HepG2 (cell line): Measurements from ENCODE around the gene GFRA1. TPM values are rescaled to one million over a fixed set of nuclear protein-coding genes. Genes with fewer than 3 reads are reported as not detected.
A peak's percentile ranks its signal among the peaks of the same experiment; 100 is the strongest.

Experiments used
- ATAC-seq: fragments of 200-7000 bp; cut with Tn5 transposase; 3 replicates; pipeline ENCODE4 v1.9.1; 2020; ENCODE audit warnings: mild to moderate bottlenecking, moderate library complexity
- BruUV-seq: library from RNA; stranded (reverse); fragments of 400-500 nt; replicated peaks from 2 replicates; lab custom pipeline; 2021; lab: Mats Ljungman, UMichigan
- CTCF ChIA-PET: fragments of 300-600 bp; formaldehyde crosslinking; extraction: SDS; loops from one replicate; lab custom pipeline; 2021; ENCODE audit warnings: low total read pairs, inconsistent platforms, low intra/inter-chr PET ratio; lab: Yijun Ruan, JAX
- POLR2A ChIA-PET: fragments of 350-600 bp; sonication (Branson Sonifier 250); formaldehyde crosslinking; loops from one replicate; lab custom pipeline; 2020; ENCODE audit warnings: antibody characterized with exemption, inconsistent platforms; lab: Yijun Ruan, JAX
- DNase-seq: peaks from one replicate; pipeline ENCODE4 v3.0.0-alpha.2; 2015; ENCODE audit warnings: low spot score
- FAIRE-seq: peaks from 3 replicates; lab custom pipeline; 2011; peaks lifted over from hg19 to GRCh38; lab: Jason Lieb, UNC
- H2AFZ ChIP-seq: one replicate; pipeline ENCODE4 v1.6.1; 2011; ENCODE audit warnings: low read length, inconsistent platforms
- H3K27ac ChIP-seq: fragments of 300-600 bp; 3 replicates; pipeline ENCODE4 v1.8.0; 2011; ENCODE audit warnings: mixed run types, mild to moderate bottlenecking, mixed read lengths, low read length, inconsistent platforms; ENCODE audit not compliant: insufficient read depth; ENCODE audit errors: extremely low read length
- H3K27me3 ChIP-seq, 2 experiments: fragments of 200-600 bp in 1 of 2; 2 replicates in 1 of 2; 3 replicates in 1 of 2; pipeline versions ENCODE4 v1.6.0 to v1.8.0; 2011; ENCODE audit warnings: low read length in 2 of 2, mild to moderate bottlenecking in 2 of 2, moderate library complexity in 2 of 2, inconsistent platforms in 1 of 2; ENCODE audit not compliant: insufficient read depth in 2 of 2, control insufficient read depth in 1 of 2
- H3K36me3 ChIP-seq, 2 experiments: fragments of 200-600 bp in 1 of 2; replicated peaks in 1 of 2; 2 replicates in 1 of 2; 3 replicates in 1 of 2; pipeline versions ENCODE4 v1.5.1 to v1.8.0; 2011; ENCODE audit warnings: low read length in 2 of 2, inconsistent platforms in 1 of 2; ENCODE audit not compliant: insufficient read depth in 2 of 2, control insufficient read depth in 1 of 2
- H3K4me1 ChIP-seq: 2 replicates; pipeline ENCODE4 v1.5.1; 2012; ENCODE audit warnings: low read length, inconsistent platforms; ENCODE audit not compliant: insufficient read depth
- H3K4me2 ChIP-seq: 2 replicates; pipeline ENCODE4 v1.6.0; 2011; ENCODE audit warnings: low read depth, low read length, inconsistent platforms
- H3K4me3 ChIP-seq, 3 experiments: fragments of 200-600 bp in 1 of 3; sonication (generic), shearing (Covaris generic) in 1 of 3; replicated peaks in 1 of 3; 2 replicates each; pipeline ENCODE4 v1.5.1; 2011 to 2016; ENCODE audit warnings: low read length in 3 of 3, inconsistent platforms in 2 of 3, low read depth in 2 of 3, mild to moderate bottlenecking in 2 of 3, control low read depth in 1 of 3, mixed read lengths in 1 of 3; ENCODE audit not compliant: insufficient read depth in 1 of 3
- H3K79me2 ChIP-seq: one replicate; pipeline ENCODE4 v1.6.1; 2011; ENCODE audit warnings: low read length, inconsistent platforms; ENCODE audit not compliant: insufficient read depth
- H3K9ac ChIP-seq: 2 replicates; pipeline ENCODE4 v1.6.0; 2011; ENCODE audit warnings: mild to moderate bottlenecking, low read depth, low read length, inconsistent platforms; ENCODE audit not compliant: insufficient read depth
- H3K9me3 ChIP-seq: 2 replicates; pipeline ENCODE4 v1.5.1; 2012; ENCODE audit warnings: mild to moderate bottlenecking, low read length
- H4K20me1 ChIP-seq: 2 replicates; pipeline ENCODE4 v1.6.0; 2011; ENCODE audit warnings: inconsistent platforms, mild to moderate bottlenecking, low read length, moderate library complexity; ENCODE audit not compliant: insufficient read depth
- AGO2 ChIP-seq: fragments of 200-400 bp; formaldehyde crosslinking; optimal IDR thresholded peaks from 2 replicates; pipeline ENCODE3; 2017; ENCODE audit warnings: mild to moderate bottlenecking, low read depth, low read length, moderate library complexity
- ARHGAP35 ChIP-seq: sonication (generic); formaldehyde crosslinking; IDR thresholded peaks from 2 replicates; pipeline ENCODE4 v1.9.0; 2022; ENCODE audit warnings: mild to moderate bottlenecking, inconsistent platforms, moderate library complexity, missing genetic modification reagents, borderline replicate concordance
- FOXK1 ChIP-seq: sonication (generic); formaldehyde crosslinking; IDR thresholded peaks from 2 replicates; pipeline ENCODE4 v1.4.0; 2020; ENCODE audit warnings: low read depth, missing genetic modification reagents, borderline replicate concordance
- MXI1 ChIP-seq: IDR thresholded peaks from 3 replicates; pipeline ENCODE4 v1.6.1; 2012; ENCODE audit warnings: low read depth, low read length, inconsistent platforms, borderline replicate concordance
- NBN ChIP-seq: fragments of 450-650 bp; conservative IDR thresholded peaks from 2 replicates; pipeline ENCODE4 v1.6.1; 2017
- NFE2L1 ChIP-seq: sonication (generic); formaldehyde crosslinking; IDR thresholded peaks from 2 replicates; pipeline ENCODE4 v1.4.0; 2020; ENCODE audit warnings: missing genetic modification reagents, mild to moderate bottlenecking, borderline replicate concordance
- SP140L ChIP-seq: sonication (generic); formaldehyde crosslinking; IDR thresholded peaks from 2 replicates; pipeline ENCODE4 v1.4.0; 2020; ENCODE audit warnings: missing genetic modification reagents, borderline replicate concordance
- SRSF4 ChIP-seq: fragments of 200-400 bp; formaldehyde crosslinking; IDR thresholded peaks from one replicate; pipeline ENCODE4 v1.6.1; 2018; ENCODE audit warnings: mild to moderate bottlenecking, low read depth, low read length, moderate library complexity; ENCODE audit not compliant: poor library complexity, severe bottlenecking
- ZNF326 ChIP-seq: sonication (generic); formaldehyde crosslinking; IDR thresholded peaks from 2 replicates; pipeline ENCODE4 v1.4.0; 2020; ENCODE audit warnings: missing genetic modification reagents, borderline replicate concordance
- ZNF747 ChIP-seq: sonication (generic); formaldehyde crosslinking; IDR thresholded peaks from 2 replicates; pipeline ENCODE4 v1.8.1; 2023; ENCODE audit warnings: missing genetic modification reagents, mild to moderate bottlenecking, borderline replicate concordance
- ZSCAN20 ChIP-seq: sonication (generic); formaldehyde crosslinking; IDR thresholded peaks from 2 replicates; pipeline ENCODE4 v1.4.0; 2020; ENCODE audit warnings: missing genetic modification reagents, mild to moderate bottlenecking, borderline replicate concordance
- ZSCAN21 ChIP-seq: sonication (generic); formaldehyde crosslinking; IDR thresholded peaks from 2 replicates; pipeline ENCODE4 v1.8.0; 2022; ENCODE audit warnings: mild to moderate bottlenecking, missing genetic modification reagents, moderate library complexity, borderline replicate concordance
- WGBS: methylation state at CpG from one replicate; pipeline ENCODE4 v1.1.6; 2017; ENCODE audit warnings: low lambda C conversion rate; 5-methylcytosine and 5-hydroxymethylcytosine counted together
- in situ Hi-C: cut with HindIII; loops from 2 replicates; pipeline ENCODE4 v1.10.0; 2017; ENCODE audit warnings: low pct_unique_long_range_greater_than_20kb; ENCODE audit not compliant: extremely low pct_ligation_motif_present
- intact Hi-C: fragments of 100-400 bp; cut with micrococcal nuclease; formaldehyde crosslinking; loops from one replicate; pipeline ENCODE4 v1.10.0; 2022; ENCODE audit not compliant: unreplicated experiment
- polyA plus RNA-seq, 8 experiments: library from polyadenylated mRNA; depleted of rRNA in 3 of 8; stranded (reverse) in 7 of 8; unstranded in 1 of 8; fragments of >200 nt; fragmentation: Illumina TruSeq in 4 of 8; extraction: Trizol in 4 of 8; gene quantifications; 2 replicates each; pipeline versions ENCODE4 v1.2.1 to v1.2.3, GENCODE V29; 2011 to 2016; ENCODE audit warnings: low read depth in 4 of 8, missing spikeins in 1 of 8, mixed read lengths in 1 of 8; ENCODE audit not compliant: insufficient read depth in 1 of 8
- total RNA-seq, 5 experiments: library from RNA; depleted of rRNA; stranded (reverse); fragments of >200 nt; fragmentation: Illumina TruSeq; extraction: Trizol; gene quantifications; 2 replicates each; pipeline ENCODE4 v1.2.3, GENCODE V29; 2016; ENCODE audit warnings: low read depth in 1 of 5
- TF ChIP-seq, protein P1 (sequence below): sonication (generic); formaldehyde crosslinking; IDR thresholded peaks from 2 replicates; pipeline ENCODE4 v1.9.0; 2021; ENCODE audit warnings: missing genetic modification reagents, borderline replicate concordance
- TF ChIP-seq, protein P2 (sequence below): sonication (generic); formaldehyde crosslinking; IDR thresholded peaks from 2 replicates; pipeline ENCODE4 v1.4.0; 2020; ENCODE audit warnings: missing genetic modification reagents
- TF ChIP-seq, protein P3 (sequence below): sonication (generic); formaldehyde crosslinking; IDR thresholded peaks from 2 replicates; pipeline ENCODE4 v1.4.0; 2020; ENCODE audit warnings: missing genetic modification reagents, borderline replicate concordance

Gene GFRA1
- total and polyA plus RNA-seq, 2 of the 13 experiments (the other 11 are each of a cell fraction or from before 2014, with no cell fraction given): not detected

DNA sequence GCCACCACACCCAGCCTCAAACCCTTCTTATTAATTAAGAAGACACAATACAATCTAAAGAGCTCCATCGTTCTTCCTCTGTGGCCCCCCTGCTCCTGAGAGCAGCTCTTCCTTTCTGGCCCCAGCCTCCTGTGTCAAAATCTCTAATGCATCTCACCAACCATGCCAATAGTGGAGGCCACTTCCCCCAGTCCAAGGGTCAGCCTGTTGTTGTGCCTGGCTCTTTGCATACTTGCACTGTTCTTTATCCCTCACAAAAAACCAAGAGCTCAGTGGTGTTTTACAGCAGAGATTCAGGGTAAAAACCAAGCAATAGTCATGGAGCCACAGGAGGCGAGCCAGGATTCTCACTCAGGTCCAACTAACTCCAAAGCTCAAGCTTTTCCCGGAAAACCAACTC lies 190.2 kb downstream of the GFRA1 start:
- POLR2A ChIA-PET: no interaction called here
- H4K20me1 ChIP-seq: no peaks in the 10 kb centered on the region
- intact Hi-C loops (loop anchor here (5.0 kb wide), 1 partner anchor 205 kb away; no protein-coding TSS in a partner anchor), in situ Hi-C loops (no loop called here)
- no peaks in the 10 kb centered on the region; a peak in 1 of 5 replicates for H3K27me3 ChIP-seq
- H3K79me2 ChIP-seq: no peaks in the 10 kb centered on the region
- no peaks in the 10 kb centered on the region for H3K36me3 ChIP-seq
- no peak overlapping the region for H3K27ac ChIP-seq
- FAIRE-seq: no peak
- no TSS peak for BruUV-seq
- TF ChIP-seq NBN (no peak), ARHGAP35 (CRISPR knock-in tag) (no peak), MXI1 (no peak), AGO2 (no peak), SRSF4 (no peak), ZNF326 (CRISPR knock-in tag) (no peak), NFE2L1 (no peak), FOXK1 (CRISPR knock-in tag) (no peak), SP140L (CRISPR knock-in tag) (no peak), ZSCAN20 (CRISPR knock-in tag) (no peak), ZSCAN21 (CRISPR knock-in tag) (no peak), ZNF747 (CRISPR knock-in tag) (no peak)
- TF ChIP-seq, protein P1, sequence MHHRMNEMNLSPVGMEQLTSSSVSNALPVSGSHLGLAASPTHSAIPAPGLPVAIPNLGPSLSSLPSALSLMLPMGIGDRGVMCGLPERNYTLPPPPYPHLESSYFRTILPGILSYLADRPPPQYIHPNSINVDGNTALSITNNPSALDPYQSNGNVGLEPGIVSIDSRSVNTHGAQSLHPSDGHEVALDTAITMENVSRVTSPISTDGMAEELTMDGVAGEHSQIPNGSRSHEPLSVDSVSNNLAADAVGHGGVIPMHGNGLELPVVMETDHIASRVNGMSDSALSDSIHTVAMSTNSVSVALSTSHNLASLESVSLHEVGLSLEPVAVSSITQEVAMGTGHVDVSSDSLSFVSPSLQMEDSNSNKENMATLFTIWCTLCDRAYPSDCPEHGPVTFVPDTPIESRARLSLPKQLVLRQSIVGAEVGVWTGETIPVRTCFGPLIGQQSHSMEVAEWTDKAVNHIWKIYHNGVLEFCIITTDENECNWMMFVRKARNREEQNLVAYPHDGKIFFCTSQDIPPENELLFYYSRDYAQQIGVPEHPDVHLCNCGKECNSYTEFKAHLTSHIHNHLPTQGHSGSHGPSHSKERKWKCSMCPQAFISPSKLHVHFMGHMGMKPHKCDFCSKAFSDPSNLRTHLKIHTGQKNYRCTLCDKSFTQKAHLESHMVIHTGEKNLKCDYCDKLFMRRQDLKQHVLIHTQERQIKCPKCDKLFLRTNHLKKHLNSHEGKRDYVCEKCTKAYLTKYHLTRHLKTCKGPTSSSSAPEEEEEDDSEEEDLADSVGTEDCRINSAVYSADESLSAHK: no peak
- TF ChIP-seq, protein P2, sequence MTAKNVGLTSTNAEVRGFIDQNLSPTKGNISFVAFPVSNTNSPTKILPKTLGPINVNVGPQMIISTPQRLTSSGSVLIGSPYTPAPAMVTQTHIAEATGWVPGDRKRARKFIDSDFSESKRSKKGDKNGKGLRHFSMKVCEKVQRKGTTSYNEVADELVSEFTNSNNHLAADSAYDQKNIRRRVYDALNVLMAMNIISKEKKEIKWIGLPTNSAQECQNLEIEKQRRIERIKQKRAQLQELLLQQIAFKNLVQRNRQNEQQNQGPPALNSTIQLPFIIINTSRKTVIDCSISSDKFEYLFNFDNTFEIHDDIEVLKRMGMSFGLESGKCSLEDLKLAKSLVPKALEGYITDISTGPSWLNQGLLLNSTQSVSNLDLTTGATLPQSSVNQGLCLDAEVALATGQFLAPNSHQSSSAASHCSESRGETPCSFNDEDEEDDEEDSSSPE (CRISPR knock-in tag): no peak
- TF ChIP-seq, protein P3, sequence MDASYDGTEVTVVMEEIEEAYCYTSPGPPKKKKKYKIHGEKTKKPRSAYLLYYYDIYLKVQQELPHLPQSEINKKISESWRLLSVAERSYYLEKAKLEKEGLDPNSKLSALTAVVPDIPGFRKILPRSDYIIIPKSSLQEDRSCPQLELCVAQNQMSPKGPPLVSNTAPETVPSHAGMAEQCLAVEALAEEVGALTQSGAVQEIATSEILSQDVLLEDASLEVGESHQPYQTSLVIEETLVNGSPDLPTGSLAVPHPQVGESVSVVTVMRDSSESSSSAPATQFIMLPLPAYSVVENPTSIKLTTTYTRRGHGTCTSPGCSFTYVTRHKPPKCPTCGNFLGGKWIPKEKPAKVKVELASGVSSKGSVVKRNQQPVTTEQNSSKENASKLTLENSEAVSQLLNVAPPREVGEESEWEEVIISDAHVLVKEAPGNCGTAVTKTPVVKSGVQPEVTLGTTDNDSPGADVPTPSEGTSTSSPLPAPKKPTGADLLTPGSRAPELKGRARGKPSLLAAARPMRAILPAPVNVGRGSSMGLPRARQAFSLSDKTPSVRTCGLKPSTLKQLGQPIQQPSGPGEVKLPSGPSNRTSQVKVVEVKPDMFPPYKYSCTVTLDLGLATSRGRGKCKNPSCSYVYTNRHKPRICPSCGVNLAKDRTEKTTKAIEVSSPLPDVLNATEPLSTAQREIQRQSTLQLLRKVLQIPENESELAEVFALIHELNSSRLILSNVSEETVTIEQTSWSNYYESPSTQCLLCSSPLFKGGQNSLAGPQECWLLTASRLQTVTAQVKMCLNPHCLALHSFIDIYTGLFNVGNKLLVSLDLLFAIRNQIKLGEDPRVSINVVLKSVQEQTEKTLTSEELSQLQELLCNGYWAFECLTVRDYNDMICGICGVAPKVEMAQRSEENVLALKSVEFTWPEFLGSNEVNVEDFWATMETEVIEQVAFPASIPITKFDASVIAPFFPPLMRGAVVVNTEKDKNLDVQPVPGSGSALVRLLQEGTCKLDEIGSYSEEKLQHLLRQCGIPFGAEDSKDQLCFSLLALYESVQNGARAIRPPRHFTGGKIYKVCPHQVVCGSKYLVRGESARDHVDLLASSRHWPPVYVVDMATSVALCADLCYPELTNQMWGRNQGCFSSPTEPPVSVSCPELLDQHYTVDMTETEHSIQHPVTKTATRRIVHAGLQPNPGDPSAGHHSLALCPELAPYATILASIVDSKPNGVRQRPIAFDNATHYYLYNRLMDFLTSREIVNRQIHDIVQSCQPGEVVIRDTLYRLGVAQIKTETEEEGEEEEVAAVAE: no peak
- no peak overlapping the region for H2AFZ ChIP-seq
- no peak for DNase-seq
- H3K9me3 ChIP-seq: no peaks in the 10 kb centered on the region
- ATAC-seq: peak; percentile 44; the same call in 1 of the 3 replicates
- no peaks in the 10 kb centered on the region for H3K4me1 ChIP-seq
- no peak overlapping the region for H3K4me3 ChIP-seq
- 7% methylated on average over 3 of the region's 3 CpGs for WGBS
- no peak overlapping the region for H3K4me2 ChIP-seq
- H3K9ac ChIP-seq: no peak overlapping the region
- CTCF ChIA-PET: no interaction called here
